Uterus (tissue), 4 donors: ENCODE results near the gene EPHB3. TPM values are rescaled to one million over a fixed set of nuclear protein-coding genes. Genes with fewer than 3 reads are reported as not detected.

ENCODE experiments used
- DNase-seq, 2 donors: peaks; one replicate each; pipeline ENCODE4 v3.0.0-alpha.2; 2019 to 2020
- H3K27ac ChIP-seq, 2 donors: fragments of 200-600 bp; sonication (generic); 1 replicate in 1 of 2; 2 replicates in 1 of 2; pipeline ENCODE4 v1.5.1; 2016 to 2018
- H3K27me3 ChIP-seq, 2 donors: fragments of 200-600 bp; sonication (generic); one replicate each; pipeline ENCODE4 v1.5.1; 2018 to 2019; ENCODE audit warnings: control low read depth in 1 of 2
- H3K36me3 ChIP-seq, 2 donors: fragments of 200-600 bp; sonication (generic); one replicate each; pipeline ENCODE4 v1.5.1; 2019; ENCODE audit warnings: control low read depth in 1 of 2
- H3K4me1 ChIP-seq, 2 donors: fragments of 200-600 bp; sonication (generic); one replicate each; pipeline ENCODE4 v1.5.1; 2018 to 2019; ENCODE audit warnings: control low read depth in 1 of 2
- H3K4me3 ChIP-seq, 2 donors: fragments of 200-600 bp; sonication (generic); 1 replicate in 1 of 2; 2 replicates in 1 of 2; pipeline ENCODE4 v1.5.1; 2018 to 2019; ENCODE audit warnings: mild to moderate bottlenecking in 1 of 2
- H3K9me3 ChIP-seq, 2 donors: fragments of 200-600 bp; sonication (generic); one replicate each; pipeline ENCODE4 v1.5.1; 2019; ENCODE audit warnings: control low read depth in 1 of 2
- CTCF ChIP-seq, 4 experiments: fragments of 200-600 bp in 2 of 4; fragments of 450-650 bp in 2 of 4; sonication (generic) in 2 of 4; IDR thresholded peaks; one replicate each; pipeline ENCODE4 v1.5.1; 2016 to 2019; ENCODE audit warnings: antibody characterized with exemption in 4 of 4, mild to moderate bottlenecking in 2 of 4, moderate library complexity in 1 of 4
- POLR2A ChIP-seq, 2 donors: fragments of 450-650 bp; IDR thresholded peaks; one replicate each; pipeline ENCODE4 v1.6.1; 2016; ENCODE audit warnings: antibody characterized with exemption in 2 of 2, mild to moderate bottlenecking in 1 of 2, moderate library complexity in 1 of 2
- intact Hi-C: fragments of 100-400 bp; cut with DNase I; formaldehyde crosslinking; loops from one replicate; pipeline ENCODE4 v1.15.1; 2023; ENCODE audit warnings: low total_unique reads
- total RNA-seq, 4 donors: library from RNA; depleted of rRNA in 3 of 4; stranded (reverse); fragments of >200 nt in 3 of 4; gene quantifications; one replicate each; pipeline versions ENCODE4 v1.1.0 to v1.2.4, GENCODE V29; 2014 to 2023
- donor health status: DM: yes; HTN: yes; CAD: no.

The EPHB3 gene
- total RNA-seq, 4 donors from 2014 or later: 2.0 to 70.2 (median 19.7) TPM

DNA sequence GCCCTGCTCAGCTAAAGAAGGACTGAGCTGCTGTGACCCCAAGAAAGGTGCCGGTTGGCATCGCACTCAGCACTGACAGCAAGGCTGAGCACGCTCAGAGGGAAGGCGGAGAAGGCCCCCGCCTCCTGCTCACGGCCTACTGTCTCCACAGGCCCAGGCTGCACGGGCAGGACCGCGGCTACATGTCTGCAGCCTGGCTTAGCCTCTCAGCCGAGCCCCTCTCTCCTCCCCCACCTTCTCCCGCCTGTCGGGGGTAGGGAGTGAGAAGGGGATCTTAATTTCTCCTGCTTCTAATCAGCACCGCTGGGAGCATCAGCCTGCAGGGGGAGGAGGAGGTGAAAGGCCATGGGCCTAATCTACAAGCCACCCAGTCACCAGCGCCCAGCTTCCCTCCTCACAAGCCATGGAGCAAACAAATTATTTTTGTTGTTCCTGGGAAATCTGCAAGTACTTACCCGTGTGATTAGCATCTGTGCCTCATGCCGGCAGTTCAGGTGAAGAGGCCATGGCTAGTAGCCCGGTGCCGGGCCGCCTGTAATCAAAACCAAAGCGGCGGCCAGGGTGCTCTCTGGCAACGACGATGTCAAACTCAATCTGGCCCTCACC lies 68.1 kb downstream of the EPHB3 start:
- Histone ChIP-seq H3K27ac (no peak overlapping the region), H3K4me3 (no peak overlapping the region), H3K4me1 (no peaks in the 10 kb centered on the region), H3K27me3 (no peaks in the 10 kb centered on the region), H3K9me3 (no peaks in the 10 kb centered on the region), H3K36me3 (no peaks in the 10 kb centered on the region)
- intact Hi-C loops: no loop called here
- TF ChIP-seq POLR2A (IDR thresholded peaks at IDR 0.05) (no peak), CTCF (IDR thresholded peaks at IDR 0.05) (no peak)
- DNase-seq: no peak

DNA sequence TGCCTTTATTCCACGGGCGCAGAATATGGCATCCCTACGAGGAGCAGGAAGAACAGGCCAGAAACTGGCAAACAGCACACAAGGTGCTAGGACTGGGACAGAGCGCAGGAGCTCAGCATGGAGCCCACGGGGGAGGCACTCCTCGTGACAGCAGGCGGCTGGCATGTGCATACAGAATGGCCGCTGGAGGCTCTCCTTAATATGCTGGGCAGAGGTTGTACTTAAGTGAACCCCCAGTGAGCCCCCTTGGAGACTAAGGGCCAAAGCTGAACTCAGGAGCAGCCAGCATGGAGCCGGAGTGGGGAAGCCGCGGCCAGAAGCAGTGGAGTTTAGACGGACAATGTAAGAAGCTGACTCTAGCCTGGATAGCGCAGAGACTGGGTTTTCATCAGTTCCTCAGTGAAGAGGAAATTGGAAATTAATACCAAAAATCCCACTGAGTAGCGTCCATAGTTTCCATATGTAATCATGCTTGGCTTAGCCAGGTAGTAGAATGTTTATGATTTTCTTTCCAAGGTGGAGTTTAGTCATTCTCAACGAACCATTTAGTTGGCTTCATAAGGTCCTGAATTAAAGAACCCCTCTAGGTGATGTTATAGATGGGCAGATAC lies 69.4 kb downstream of the EPHB3 start:
- no peak for DNase-seq
- TF ChIP-seq CTCF (IDR thresholded peaks at IDR 0.05) (no peak), POLR2A (IDR thresholded peaks at IDR 0.05) (no peak)
- Histone ChIP-seq H3K36me3 (no peaks in the 10 kb centered on the region), H3K4me3 (no peak overlapping the region), H3K9me3 (no peaks in the 10 kb centered on the region), H3K27ac (no peak overlapping the region), H3K4me1 (no peaks in the 10 kb centered on the region), H3K27me3 (no peaks in the 10 kb centered on the region)
- intact Hi-C loops: no loop called here

- Histone ChIP-seq H3K4me3 (no peak overlapping the region), H3K27ac (no peak overlapping the region), H3K9me3 (no peaks in the 10 kb centered on the region), H3K36me3 (no peaks in the 10 kb centered on the region), H3K4me1 (no peaks in the 10 kb centered on the region), H3K27me3 (no peaks in the 10 kb centered on the region)
- TF ChIP-seq CTCF (IDR thresholded peaks at IDR 0.05): no peak
- DNase-seq: no peak
- intact Hi-C loops: no loop called here
Measured at GRCh38 chr3:184631472-184631861, 69.9 kb downstream of the EPHB3 start.

Other genes with a start within 250 kb of the EPHB3 start
- gene EIF4G1, start 247.2 kb upstream of the EPHB3 start, total RNA-seq: 100 to 1,000 TPM; 133 to 269 (median 170) TPM
- 10 to 100 TPM; 13.2 to 42.6 (median 36.8) TPM for gene FAM131A, start 224.2 kb upstream of the EPHB3 start, total RNA-seq
- gene CLCN2, start 200.2 kb upstream of the EPHB3 start, total RNA-seq: 10 to 100 TPM in 2 of 4 donors, 1 to 10 TPM in 1, under 1 TPM in 1; 0.77 to 20.8 (median 7.3) TPM
- 100 to 1,000 TPM in 2 of 4 donors, 10 to 100 TPM in 2; 52.8 to 103 (median 82.7) TPM for gene POLR2H, start 200.1 kb upstream of the EPHB3 start, total RNA-seq
- 1 to 10 TPM in 1 of 4 donors, under 1 TPM in 3; 0.29 to 4.7 (median 0.46) TPM for gene THPO, start 183.6 kb upstream of the EPHB3 start, total RNA-seq
- gene CHRD, start 181.7 kb upstream of the EPHB3 start, total RNA-seq: 10 to 100 TPM; 15.9 to 57.1 (median 30.7) TPM
- gene MAGEF1, start 150.3 kb downstream of the EPHB3 start, total RNA-seq: 10 to 100 TPM; 33.9 to 55.4 (median 49.0) TPM